H1 (cell line): ENCODE data around the gene ZNF785. TPM values are rescaled to one million over a fixed set of nuclear protein-coding genes. Genes with fewer than 3 reads are reported as not detected.

Experiments used
- CTCF ChIA-PET: fragments of 300-600 bp; sonication (Branson Sonifier 250); formaldehyde crosslinking; loops from one replicate; lab custom pipeline; 2021; ENCODE audit not compliant: partially characterized antibody; lab: Charles Lee
- POLR2A ChIA-PET: fragments of 300-600 bp; sonication (Branson Sonifier 250); formaldehyde crosslinking; loops from one replicate; lab custom pipeline; 2021; ENCODE audit warnings: inconsistent platforms; ENCODE audit not compliant: partially characterized antibody; lab: Charles Lee
- DNase-seq, 2 experiments: peaks; one replicate each; pipeline versions ENCODE4 v3.0.0 to v3.0.0-alpha.2; 2010 to 2022; ENCODE audit warnings: low spot score in 2 of 2, low read depth in 1 of 2, mixed read lengths in 1 of 2
- FAIRE-seq: peaks from 2 replicates; lab custom pipeline; 2011; peaks lifted over from hg19 to GRCh38; lab: Jason Lieb, UNC
- H2AFZ ChIP-seq: 2 replicates; pipeline ENCODE4 v1.8.1; 2012; ENCODE audit warnings: low read length, inconsistent platforms
- H2AK5ac ChIP-seq: 2 replicates; pipeline ENCODE4 v1.6.1; 2013; ENCODE audit warnings: low read depth, low read length
- H2BK120ac ChIP-seq: replicated peaks from 2 replicates; pipeline ENCODE3; 2013; ENCODE audit warnings: low read depth, low read length, inconsistent platforms
- H2BK12ac ChIP-seq: 2 replicates; pipeline ENCODE4 v1.6.1; 2013; ENCODE audit warnings: low read depth, low read length
- H2BK15ac ChIP-seq: 2 replicates; pipeline ENCODE4 v1.6.1; 2013; ENCODE audit warnings: low read length
- H2BK20ac ChIP-seq: 2 replicates; pipeline ENCODE4 v1.6.1; 2013; ENCODE audit warnings: low read length
- H2BK5ac ChIP-seq: 2 replicates; pipeline ENCODE4 v1.6.1; 2013; ENCODE audit warnings: low read depth, low read length
- H3K14ac ChIP-seq: 2 replicates; pipeline ENCODE4 v1.6.1; 2013; ENCODE audit warnings: inconsistent platforms; ENCODE audit not compliant: insufficient read length
- H3K18ac ChIP-seq: 2 replicates; pipeline ENCODE4 v1.6.1; 2013; ENCODE audit warnings: low read length; ENCODE audit errors: extremely low read depth
- H3K23ac ChIP-seq: 2 replicates; pipeline ENCODE4 v1.6.1; 2013; ENCODE audit warnings: inconsistent platforms; ENCODE audit not compliant: insufficient read length
- H3K23me2 ChIP-seq: 2 replicates; pipeline ENCODE4 v1.6.1; 2013; ENCODE audit warnings: low read depth, low read length
- H3K27ac ChIP-seq: 2 replicates; pipeline ENCODE4 v1.6.1; 2011; ENCODE audit warnings: low read depth, low read length, inconsistent platforms
- H3K27me3 ChIP-seq, 4 experiments: replicated peaks in 1 of 4; 1 replicate in 1 of 4; 2 replicates in 3 of 4; pipeline versions ENCODE4 v1.6.1 to v1.8.1; 2011 to 2013; ENCODE audit warnings: low read length in 3 of 4, mild to moderate bottlenecking in 3 of 4, inconsistent platforms in 2 of 4, mixed read lengths in 2 of 4, moderate library complexity in 1 of 4; ENCODE audit not compliant: control insufficient read depth in 3 of 4, insufficient read depth in 3 of 4; ENCODE audit errors: extremely low read depth in 1 of 4
- H3K36me3 ChIP-seq, 4 experiments: 2 replicates each; pipeline versions ENCODE4 v1.6.1 to v1.8.1; 2011 to 2013; ENCODE audit warnings: mild to moderate bottlenecking in 4 of 4, low read length in 3 of 4, moderate library complexity in 2 of 4, control low read depth in 1 of 4, inconsistent platforms in 1 of 4; ENCODE audit not compliant: insufficient read depth in 4 of 4, control insufficient read depth in 2 of 4
- H3K4ac ChIP-seq: replicated peaks from 2 replicates; pipeline ENCODE3; 2013; ENCODE audit warnings: low read length, low read depth, mixed read lengths, inconsistent platforms; ENCODE audit not compliant: insufficient read length
- H3K4me1 ChIP-seq, 4 experiments: replicated peaks in 1 of 4; 1 replicate in 1 of 4; 2 replicates in 3 of 4; pipeline versions ENCODE4 v1.6.1 to v1.8.1; 2011 to 2013; ENCODE audit warnings: low read length in 3 of 4, inconsistent platforms in 2 of 4, mixed read lengths in 1 of 4; ENCODE audit not compliant: insufficient read depth in 4 of 4, control insufficient read depth in 3 of 4
- H3K4me2 ChIP-seq, 2 experiments: 2 replicates each; pipeline versions ENCODE4 v1.6.1 to v1.8.1; 2011 to 2013; ENCODE audit warnings: low read depth in 2 of 2, low read length in 2 of 2, control low read depth in 1 of 2, inconsistent platforms in 1 of 2, mild to moderate bottlenecking in 1 of 2; ENCODE audit not compliant: insufficient read depth in 1 of 2
- H3K4me3 ChIP-seq, 4 experiments: fragments of 200-600, 300-600 bp in 1 of 4; sonication (generic), shearing (Covaris generic), sonication (Bioruptor Twin) in 1 of 4; 2 replicates each; pipeline versions ENCODE4 v1.5.1 to v1.8.1; 2011 to 2016; ENCODE audit warnings: low read length in 4 of 4, low read depth in 3 of 4, control low read depth in 2 of 4, inconsistent platforms in 2 of 4, mild to moderate bottlenecking in 2 of 4, mixed read lengths in 1 of 4, moderate library complexity in 1 of 4; ENCODE audit not compliant: insufficient read depth in 2 of 4; ENCODE audit errors: extremely low read depth in 1 of 4
- H3K56ac ChIP-seq: replicated peaks from 2 replicates; pipeline ENCODE3; 2013; ENCODE audit warnings: low read depth, mild to moderate bottlenecking, mixed read lengths, low read length, inconsistent platforms; ENCODE audit not compliant: insufficient read length
- H3K79me1 ChIP-seq: 2 replicates; pipeline ENCODE4 v1.6.1; 2013; ENCODE audit warnings: low read depth, low read length, control low read depth
- H3K79me2 ChIP-seq, 2 experiments: 2 replicates each; pipeline versions ENCODE4 v1.6.1 to v1.8.1; 2012 to 2013; ENCODE audit warnings: low read length in 2 of 2, mild to moderate bottlenecking in 2 of 2, inconsistent platforms in 1 of 2; ENCODE audit not compliant: insufficient read depth in 2 of 2, control insufficient read depth in 1 of 2
- H3K9ac ChIP-seq, 4 experiments: replicated peaks in 1 of 4; 1 replicate in 1 of 4; 2 replicates in 3 of 4; pipeline versions ENCODE4 v1.6.1 to v1.8.1; 2011 to 2013; ENCODE audit warnings: low read depth in 3 of 4, low read length in 3 of 4, control low read depth in 2 of 4, mild to moderate bottlenecking in 2 of 4, moderate library complexity in 2 of 4, inconsistent platforms in 1 of 4; ENCODE audit errors: extremely low read depth in 1 of 4
- H3K9me3 ChIP-seq, 2 experiments: 2 replicates each; pipeline versions ENCODE4 v1.6.1 to v1.8.1; 2012 to 2013; ENCODE audit warnings: mild to moderate bottlenecking in 2 of 2, moderate library complexity in 2 of 2, control low read depth in 1 of 2, inconsistent platforms in 1 of 2, low read depth in 1 of 2, low read length in 1 of 2, mixed read lengths in 1 of 2; ENCODE audit not compliant: insufficient read depth in 2 of 2
- H4K20me1 ChIP-seq, 2 experiments: replicated peaks in 1 of 2; 2 replicates each; pipeline versions ENCODE3 to v1.8.1; 2011 to 2013; ENCODE audit warnings: inconsistent platforms in 2 of 2, low read length in 2 of 2, mild to moderate bottlenecking in 1 of 2; ENCODE audit not compliant: insufficient read depth in 2 of 2, control insufficient read depth in 1 of 2
- H4K5ac ChIP-seq: 2 replicates; pipeline ENCODE4 v1.6.1; 2013; ENCODE audit warnings: low read length, low read depth, mixed read lengths, inconsistent platforms; ENCODE audit not compliant: insufficient read length
- H4K8ac ChIP-seq: 2 replicates; pipeline ENCODE4 v1.8.0; 2013; ENCODE audit warnings: mild to moderate bottlenecking, moderate library complexity, low read length, inconsistent platforms; ENCODE audit not compliant: insufficient read depth; ENCODE audit errors: extremely low read depth
- H4K91ac ChIP-seq: replicated peaks from 2 replicates; pipeline ENCODE3; 2013; ENCODE audit warnings: low read length, mixed read lengths, inconsistent platforms; ENCODE audit not compliant: insufficient read length
- ASH2L ChIP-seq: fragments of 200-600, 300-600 bp; sonication (generic); IDR thresholded peaks from one replicate; pipeline ENCODE4 v1.7.1; 2017; ENCODE audit warnings: low read length
- JUND ChIP-seq: IDR thresholded peaks from 2 replicates; pipeline ENCODE4 v1.6.1; 2011; ENCODE audit warnings: mild to moderate bottlenecking, improper control_type of control experiment, low read length
- RBBP5 ChIP-seq: IDR thresholded peaks from 2 replicates; pipeline ENCODE4 v1.7.1; 2012; ENCODE audit warnings: low read depth, mild to moderate bottlenecking, inconsistent platforms, low read length, moderate library complexity, borderline replicate concordance
- WGBS, 2 experiments: shearing (Covaris generic) in 1 of 2; methylation state at CpG; one replicate each; pipeline versions ENCODE4 v1.1.6 to v1.1.7; 2013 to 2015; ENCODE audit warnings: low lambda C conversion rate in 2 of 2, mixed read lengths in 2 of 2, inconsistent platforms in 1 of 2, low coverage in 1 of 2, missing lambda C conversion rate in 1 of 2; ENCODE audit not compliant: insufficient replicate concordance in 2 of 2, insufficient coverage in 1 of 2, insufficient read length in 1 of 2; ENCODE audit errors: extremely low coverage in 1 of 2, missing lambda C conversion rate in 1 of 2; 5-methylcytosine and 5-hydroxymethylcytosine counted together
- polyA plus RNA-seq, 7 experiments: library from polyadenylated mRNA; depleted of rRNA in 3 of 7; stranded (reverse) in 5 of 7; unstranded in 2 of 7; fragments of >200 nt in 5 of 7; fragments of 200-250 nt in 2 of 7; gene quantifications; 1 replicate in 5 of 7; 2 replicates in 1 of 7; 4 replicates in 1 of 7; pipeline versions ENCODE4 v1.2.1 to v1.2.3, GENCODE V29; 2011 to 2013; ENCODE audit warnings: missing spikeins in 2 of 7, mixed read lengths in 2 of 7
- total RNA-seq: library from RNA; stranded (reverse); fragmentation: NEBNext Ultra II Directional; extraction: Animal tissue kit (Norgen Biotek cat#: 25700); gene quantifications from 2 replicates; pipeline ENCODE4 v1.2.1, GENCODE V29; 2021

Gene ZNF785
- total and polyA plus RNA-seq, 2 of the 8 experiments (the other 6 are each of a cell fraction or from before 2014, with no cell fraction given), result 8.6 to 12.9 TPM

DNA sequence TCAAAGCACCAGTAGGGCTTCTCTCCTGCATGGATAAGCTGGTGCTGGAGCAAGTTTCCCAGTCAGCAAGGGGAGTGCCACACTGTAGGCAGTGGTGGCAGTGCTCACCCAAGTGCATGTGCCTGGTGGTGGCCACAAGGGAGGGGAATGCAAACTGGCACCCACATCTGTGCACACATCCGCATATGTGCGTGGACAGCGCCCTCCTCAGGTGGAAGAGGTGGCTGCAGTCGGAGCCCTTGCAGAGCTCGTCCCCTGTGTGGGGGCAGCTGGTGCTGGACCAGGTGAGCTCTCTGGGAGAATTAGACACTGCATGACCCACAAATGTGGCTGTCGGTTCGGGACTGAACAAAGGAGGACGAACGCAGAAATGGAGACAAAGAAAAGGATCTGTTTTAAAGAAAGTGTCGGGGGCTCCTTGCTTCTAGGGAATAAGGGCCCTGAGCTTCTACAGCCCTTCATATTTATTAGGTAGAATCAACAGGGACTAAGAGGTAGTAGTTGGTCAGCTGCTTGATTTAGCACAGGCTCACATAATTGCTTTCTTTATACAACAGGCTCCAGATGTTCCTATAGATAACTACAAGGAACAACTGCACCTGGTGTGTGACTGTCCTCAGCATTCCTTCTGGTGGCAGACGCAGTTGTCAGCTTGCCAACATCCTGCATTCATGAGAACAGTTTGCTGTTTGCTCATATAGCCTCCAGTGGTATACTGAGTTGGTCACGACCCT lies 30.0 kb upstream of the ZNF785 start:
- POLR2A ChIA-PET, result interaction anchor here (0.7 to 1.2 kb wide), 13 partner anchors 10 to 519 kb away, joined by 3 to 4 read pairs (median 3); partner anchors contain the start of genes ZNF688 and ZNF747
- H4K20me1 ChIP-seq, result no peaks in the 10 kb centered on the region
- H4K91ac ChIP-seq, result no peak overlapping the region
- no peak overlapping the region for H2BK20ac ChIP-seq
- CTCF ChIA-PET, result interaction anchor here (0.6 to 4.6 kb wide), 75 partner anchors 8 to 292 kb away, joined by 3 to 74 read pairs (median 4); partner anchors contain the start of genes DCTPP1, PRR14, SEPHS2 and ZNF48
- no peak for FAIRE-seq
- no peaks in the 10 kb centered on the region for H3K9me3 ChIP-seq
- no peaks in the 10 kb centered on the region for H3K79me2 ChIP-seq
- peak; percentile 82 to 100 for DNase-seq
- no peaks in the 10 kb centered on the region; a peak in 2 of 7 replicates for H3K27me3 ChIP-seq
- no peak overlapping the region for H3K4me3 ChIP-seq
- H2BK5ac ChIP-seq, result no peak overlapping the region
- no peak overlapping the region for H4K5ac ChIP-seq
- H3K4ac ChIP-seq, result no peak overlapping the region
- no peak overlapping the region for H2AFZ ChIP-seq
- no peak overlapping the region for H3K4me2 ChIP-seq
- H3K4me1 ChIP-seq, result peaks cover 0 to 3% (median under 1%) of the 10 kb centered on the region in 4 experiments; a peak in 1 of 7 replicates
- H3K36me3 ChIP-seq, result no peaks in the 10 kb centered on the region
- H3K79me1 ChIP-seq, result no peaks in the 10 kb centered on the region
- H3K14ac ChIP-seq, result no peak overlapping the region
- no peak overlapping the region for H2BK120ac ChIP-seq
- peak overlapping the region; percentile 85; the same call in 1 of the 2 replicates for H2BK12ac ChIP-seq
- no peak overlapping the region for H3K23ac ChIP-seq
- H3K18ac ChIP-seq, result no peak overlapping the region; the same call in 1 of the 2 replicates
- 27% methylated on average over 12 of the region's 12 CpGs; no CpG with 5 or more reads in 1 of the 2 experiments for WGBS, 2 experiments
- no peak overlapping the region for H2AK5ac ChIP-seq
- peak overlapping the region; percentile 90 for H2BK15ac ChIP-seq
- no peaks in the 10 kb centered on the region for H3K23me2 ChIP-seq
- no peak overlapping the region for H3K27ac ChIP-seq
- H4K8ac ChIP-seq, result no peak overlapping the region
- no peak overlapping the region for H3K9ac ChIP-seq
- no peak overlapping the region for H3K56ac ChIP-seq
- TF ChIP-seq RBBP5 (no peak), JUND (no peak), ASH2L (no peak)
